Panc1 (cell line): ENCODE results near the gene BLOC1S2. TPM values are rescaled to one million over a fixed set of nuclear protein-coding genes. Genes with fewer than 3 reads are reported as not detected.

ENCODE experiments used
- ATAC-seq: fragments of 200-7000 bp; cut with Tn5 transposase; 2 replicates; pipeline ENCODE4 v1.9.1; 2020; ENCODE audit warnings: mild to moderate bottlenecking, moderate library complexity
- BruUV-seq: library from RNA; stranded (reverse); fragments of 400-500 nt; replicated peaks from 2 replicates; lab custom pipeline; 2021; lab: Mats Ljungman, UMichigan
- CTCF ChIA-PET: fragments of 300-600 bp; sonication (Branson Sonifier 250); formaldehyde crosslinking; loops from one replicate; lab custom pipeline; 2022; ENCODE audit warnings: antibody characterized with exemption; lab: Charles Lee
- POLR2A ChIA-PET: fragments of 300-600 bp; sonication (Branson Sonifier 250); formaldehyde crosslinking; loops from one replicate; lab custom pipeline; 2022; ENCODE audit warnings: antibody characterized with exemption; lab: Charles Lee
- DNase-seq: peaks from one replicate; pipeline ENCODE4 v3.0.0-alpha.2; 2010; ENCODE audit warnings: low read depth, low spot score
- H3K27ac ChIP-seq: 2 replicates; pipeline ENCODE4 v1.5.1; 2011; ENCODE audit warnings: mild to moderate bottlenecking, low read length, inconsistent platforms
- H3K27me3 ChIP-seq: fragments of 200-500 bp; sonication (Bioruptor generic); 2 replicates; pipeline ENCODE4 v1.6.0; 2014; ENCODE audit warnings: low read length, inconsistent platforms; ENCODE audit not compliant: control insufficient read depth, insufficient read depth
- H3K36me3 ChIP-seq: fragments of 200-500 bp; sonication (Bioruptor generic); 2 replicates; pipeline ENCODE4 v1.5.1; 2014; ENCODE audit warnings: inconsistent platforms, mild to moderate bottlenecking, low read length, moderate library complexity; ENCODE audit not compliant: control insufficient read depth, insufficient read depth
- H3K4me1 ChIP-seq: 2 replicates; pipeline ENCODE4 v1.5.1; 2011; ENCODE audit warnings: inconsistent platforms, mild to moderate bottlenecking, low read length, moderate library complexity; ENCODE audit not compliant: control insufficient read depth, insufficient read depth
- H3K4me3 ChIP-seq, 2 experiments: 2 replicates each; pipeline ENCODE4 v1.5.1; 2011 to 2012; ENCODE audit warnings: low read depth in 2 of 2, low read length in 2 of 2, mild to moderate bottlenecking in 2 of 2, inconsistent platforms in 1 of 2, moderate library complexity in 1 of 2
- H3K9me3 ChIP-seq: fragments of 200-500 bp; sonication (Bioruptor generic); 2 replicates; pipeline ENCODE4 v1.5.1; 2014; ENCODE audit warnings: low read depth, mild to moderate bottlenecking, inconsistent platforms, low read length, moderate library complexity; ENCODE audit not compliant: control insufficient read depth, insufficient read depth
- POLR2AphosphoS5 ChIP-seq: IDR thresholded peaks from 2 replicates; pipeline ENCODE4 v1.6.1; 2012; ENCODE audit warnings: mild to moderate bottlenecking, low read depth, low read length, moderate library complexity
- REST ChIP-seq, 2 experiments: IDR thresholded peaks; 2 replicates each; pipeline ENCODE4 v1.6.1; 2011 to 2012; ENCODE audit warnings: low read depth in 2 of 2, control low read depth in 1 of 2, low read length in 1 of 2, mild to moderate bottlenecking in 1 of 2, moderate library complexity in 1 of 2; ENCODE audit not compliant: insufficient read depth in 1 of 2
- SIN3A ChIP-seq: IDR thresholded peaks from 2 replicates; pipeline ENCODE4 v1.6.1; 2012; ENCODE audit warnings: low read depth, mild to moderate bottlenecking, low read length, moderate library complexity, borderline replicate concordance; ENCODE audit not compliant: insufficient read depth
- TCF7L2 ChIP-seq: IDR thresholded peaks from 2 replicates; pipeline ENCODE4 v1.6.1; 2011; ENCODE audit warnings: mild to moderate bottlenecking, low read depth, low read length, inconsistent platforms
- in situ Hi-C: cut with HindIII; loops from 2 replicates; pipeline ENCODE4 v1.10.0; 2016; ENCODE audit warnings: low sequenced_read_pairs, low pct_unique_long_range_greater_than_20kb
- intact Hi-C: fragments of 100-400 bp; cut with micrococcal nuclease; formaldehyde crosslinking; loops from one replicate; pipeline ENCODE4 v1.10.0; 2022; ENCODE audit not compliant: unreplicated experiment
- total RNA-seq: library from RNA; stranded (reverse); gene quantifications from one replicate; pipeline ENCODE4 v1.2.1, GENCODE V29; 2021; ENCODE audit not compliant: unreplicated experiment
- TF ChIP-seq, protein P1 (sequence below): fragments of 450-650 bp; IDR thresholded peaks from 2 replicates; pipeline ENCODE4 v1.5.1; 2017; ENCODE audit warnings: mild to moderate bottlenecking

The BLOC1S2 gene
- total RNA-seq, 1 experiment from 2014 or later = 39.3 TPM

DNA sequence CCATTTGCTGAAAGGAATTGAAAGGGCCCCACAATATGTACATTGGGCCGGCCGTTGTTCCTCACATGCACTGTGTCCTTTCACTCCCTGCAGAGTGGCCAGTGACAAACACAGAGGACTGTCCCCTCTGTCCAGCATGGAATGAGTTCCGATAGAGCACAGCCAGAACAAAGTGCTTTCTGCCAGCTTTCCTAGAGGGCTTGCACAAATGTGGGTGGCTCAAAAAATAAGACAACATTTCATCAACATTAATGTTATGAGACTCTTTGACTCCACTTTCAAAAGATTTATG is 41.2 kb upstream of the BLOC1S2 start:
- H3K27ac ChIP-seq = no peak overlapping the region
- CTCF ChIA-PET = interaction anchor here (1.1 kb wide), 1 partner anchor 15 kb away, joined by 4 read pairs; no protein-coding TSS in a partner anchor
- H3K36me3 ChIP-seq = no peaks in the 10 kb centered on the region
- H3K9me3 ChIP-seq = no peaks in the 10 kb centered on the region
- BruUV-seq = no TSS peak
- in situ Hi-C loops (no loop called here), intact Hi-C loops (no loop called here)
- H3K27me3 ChIP-seq = peaks cover 8% of the 10 kb centered on the region
- TF ChIP-seq POLR2AphosphoS5 = no peak
- TF ChIP-seq SIN3A = no peak
- TF ChIP-seq REST (IDR thresholded peaks at IDR 0.05; ENCODE audit: insufficient read depth in 1 of 2, low read depth in 2 of 2, low read length in 1 of 2) = no peak
- TF ChIP-seq, protein P1, sequence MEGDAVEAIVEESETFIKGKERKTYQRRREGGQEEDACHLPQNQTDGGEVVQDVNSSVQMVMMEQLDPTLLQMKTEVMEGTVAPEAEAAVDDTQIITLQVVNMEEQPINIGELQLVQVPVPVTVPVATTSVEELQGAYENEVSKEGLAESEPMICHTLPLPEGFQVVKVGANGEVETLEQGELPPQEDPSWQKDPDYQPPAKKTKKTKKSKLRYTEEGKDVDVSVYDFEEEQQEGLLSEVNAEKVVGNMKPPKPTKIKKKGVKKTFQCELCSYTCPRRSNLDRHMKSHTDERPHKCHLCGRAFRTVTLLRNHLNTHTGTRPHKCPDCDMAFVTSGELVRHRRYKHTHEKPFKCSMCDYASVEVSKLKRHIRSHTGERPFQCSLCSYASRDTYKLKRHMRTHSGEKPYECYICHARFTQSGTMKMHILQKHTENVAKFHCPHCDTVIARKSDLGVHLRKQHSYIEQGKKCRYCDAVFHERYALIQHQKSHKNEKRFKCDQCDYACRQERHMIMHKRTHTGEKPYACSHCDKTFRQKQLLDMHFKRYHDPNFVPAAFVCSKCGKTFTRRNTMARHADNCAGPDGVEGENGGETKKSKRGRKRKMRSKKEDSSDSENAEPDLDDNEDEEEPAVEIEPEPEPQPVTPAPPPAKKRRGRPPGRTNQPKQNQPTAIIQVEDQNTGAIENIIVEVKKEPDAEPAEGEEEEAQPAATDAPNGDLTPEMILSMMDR = no peak
- no peak for TF ChIP-seq TCF7L2
- H3K4me3 ChIP-seq = no peak overlapping the region
- POLR2A ChIA-PET = interaction anchor here (0.5 kb wide), 1 partner anchor 437 kb away, joined by 3 read pairs; no protein-coding TSS in a partner anchor
- ATAC-seq (no peak), DNase-seq (no peak)
- no peaks in the 10 kb centered on the region for H3K4me1 ChIP-seq

DNA sequence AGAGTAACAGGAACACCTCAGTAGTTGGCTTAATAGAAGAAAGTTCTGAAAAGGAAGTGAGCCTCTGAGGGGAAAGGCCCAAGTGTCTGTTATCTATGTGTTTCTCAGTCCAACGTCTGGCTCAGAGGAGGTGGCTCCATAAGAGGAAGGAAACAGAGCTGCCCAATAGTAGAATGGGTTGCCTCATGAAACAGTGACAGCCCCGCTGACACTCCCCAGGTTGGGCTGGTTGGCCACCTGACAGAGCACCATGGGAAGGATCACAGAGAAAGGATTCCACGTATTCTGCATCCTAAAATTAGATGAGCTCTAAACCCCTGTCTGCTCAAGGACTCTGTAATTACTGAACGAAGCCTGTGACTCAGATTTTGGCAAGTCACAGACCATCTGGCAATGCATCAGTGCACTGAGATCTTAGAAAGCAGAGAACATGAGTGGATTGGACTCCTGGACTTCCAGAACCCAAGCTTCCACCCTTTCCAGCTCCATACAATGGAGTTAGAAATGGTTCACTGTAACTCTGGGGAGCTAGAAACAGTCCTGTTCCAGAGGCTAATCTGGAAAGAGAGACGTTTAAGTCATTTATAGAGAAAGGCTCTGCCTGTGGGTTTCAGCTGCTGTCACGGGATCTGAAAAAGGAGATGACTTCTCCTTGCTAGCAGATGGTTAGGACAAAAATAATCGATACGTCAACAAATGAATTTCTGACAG is 40.7 kb upstream of the BLOC1S2 start:
- in situ Hi-C loops (no loop called here), intact Hi-C loops (no loop called here)
- Histone ChIP-seq H3K4me3 (no peak overlapping the region), H3K9me3 (no peaks in the 10 kb centered on the region), H3K4me1 (no peaks in the 10 kb centered on the region), H3K27ac (no peak overlapping the region), H3K27me3 (peaks cover 8% of the 10 kb centered on the region), H3K36me3 (no peaks in the 10 kb centered on the region)
- no peak for DNase-seq
- ChIA-PET CTCF (interaction anchor here (1.1 kb wide), 1 partner anchor 16 kb away, joined by 4 read pairs; no protein-coding TSS in a partner anchor), POLR2A (no interaction called here)
- BruUV-seq = no TSS peak
- TF ChIP-seq SIN3A (no peak), REST (IDR thresholded peaks at IDR 0.05; ENCODE audit: insufficient read depth in 1 of 2, low read depth in 2 of 2, low read length in 1 of 2) (no peak), TCF7L2 (no peak), POLR2AphosphoS5 (no peak)
- TF ChIP-seq, protein P1 = no peak
- ATAC-seq = no peak
